Esophagus muscularis mucosa (tissue), 4 donors: ENCODE measurements around the gene AGO1. TPM values are rescaled to one million over a fixed set of nuclear protein-coding genes. Genes with fewer than 3 reads are reported as not detected.

ENCODE experiments used
- DNase-seq: peaks from one replicate; pipeline ENCODE4 v3.0.0-alpha.2; 2017; ENCODE audit errors: extremely low spot score
- H3K27ac ChIP-seq, 4 donors: fragments of 200-600 bp; sonication (generic); replicated peaks in 1 of 4; 1 replicate in 3 of 4; 2 replicates in 1 of 4; pipeline ENCODE4 v1.5.1; 2016 to 2019; ENCODE audit warnings: mild to moderate bottlenecking in 1 of 4
- H3K27me3 ChIP-seq, 4 donors: fragments of 200-600 bp; sonication (generic); one replicate each; pipeline versions ENCODE4 v1.5.1 to v1.6.0; 2016 to 2019
- H3K36me3 ChIP-seq, 4 donors: fragments of 200-600 bp; sonication (generic); one replicate each; pipeline ENCODE4 v1.5.1; 2016 to 2019
- H3K4me1 ChIP-seq, 4 donors: fragments of 200-600 bp; sonication (generic); one replicate each; pipeline ENCODE4 v1.5.1; 2016 to 2019
- H3K4me3 ChIP-seq, 4 donors: fragments of 200-600 bp; sonication (generic); 1 replicate in 2 of 4; 2 replicates in 2 of 4; pipeline ENCODE4 v1.5.1; 2016 to 2019; ENCODE audit warnings: mild to moderate bottlenecking in 4 of 4, moderate library complexity in 1 of 4
- H3K9me3 ChIP-seq, 4 donors: fragments of 200-600 bp; sonication (generic); 1 replicate in 3 of 4; 2 replicates in 1 of 4; pipeline ENCODE4 v1.5.1; 2016 to 2019
- CTCF ChIP-seq, 3 experiments: fragments of 200-600 bp in 2 of 3; fragments of 450-650 bp in 1 of 3; sonication (generic) in 2 of 3; IDR thresholded peaks; one replicate each; pipeline ENCODE4 v1.5.1; 2017 to 2019; ENCODE audit warnings: antibody characterized with exemption in 3 of 3, mild to moderate bottlenecking in 2 of 3, moderate library complexity in 1 of 3
- EP300 ChIP-seq: sonication (generic); formaldehyde crosslinking; IDR thresholded peaks from one replicate; pipeline ENCODE4 v1.6.1; 2017; ENCODE audit warnings: antibody characterized with exemption
- POLR2A ChIP-seq: fragments of 450-650 bp; IDR thresholded peaks from one replicate; pipeline ENCODE4 v1.6.1; 2017; ENCODE audit warnings: antibody characterized with exemption, moderate library complexity, mild to moderate bottlenecking, low read depth
- POLR2AphosphoS5 ChIP-seq, 2 donors: sonication (generic); formaldehyde crosslinking; IDR thresholded peaks; one replicate each; pipeline ENCODE4 v1.6.1; 2017; ENCODE audit warnings: antibody characterized with exemption in 2 of 2
- WGBS: methylation state at CpG from one replicate; pipeline ENCODE4 v1.1.5; 2018; 5-methylcytosine and 5-hydroxymethylcytosine counted together
- intact Hi-C: fragments of 100-400 bp; cut with DNase I; formaldehyde crosslinking; loops from one replicate; pipeline ENCODE4 v1.15.1; 2023
- total RNA-seq, 4 donors: library from RNA; depleted of rRNA; stranded (reverse); fragments of >200 nt; gene quantifications; one replicate each; pipeline versions ENCODE4 v1.1.0 to v1.2.1, GENCODE V29; 2016

The AGO1 gene
- total RNA-seq, 4 donors from 2014 or later, result 16.2 to 32.6 (median 24.4) TPM

GRCh38 chr1:35915693-35916092 is 32.7 kb downstream of the AGO1 start:
- H3K4me1 ChIP-seq, result no peaks in the 10 kb centered on the region
- H3K4me3 ChIP-seq, result no peak overlapping the region
- no peak overlapping the region for H3K27ac ChIP-seq
- no peak for DNase-seq
- H3K36me3 ChIP-seq, result peaks cover 61 to 100% (median 92%) of the 10 kb centered on the region in 4 donors
- intact Hi-C loops, result no loop called here
- TF ChIP-seq POLR2AphosphoS5 (IDR thresholded peaks at IDR 0.05) (no peak), EP300 (no peak), POLR2A (no peak), CTCF (IDR thresholded peaks at IDR 0.05) (no peak)
- H3K27me3 ChIP-seq, result no peaks in the 10 kb centered on the region
- WGBS, result 67% methylated on average over 2 of the region's 2 CpGs
- no peaks in the 10 kb centered on the region for H3K9me3 ChIP-seq

- peaks cover 0 to 3% (median 0%) of the 10 kb centered on the region in 4 donors for H3K4me1 ChIP-seq
- H3K27ac ChIP-seq, result no peak overlapping the region
- intact Hi-C loops, result no loop called here
- H3K27me3 ChIP-seq, result no peaks in the 10 kb centered on the region
- peak; percentile 90 for DNase-seq
- peaks cover 9 to 38% (median 31%) of the 10 kb centered on the region in 4 donors for H3K36me3 ChIP-seq
- H3K9me3 ChIP-seq, result no peaks in the 10 kb centered on the region
- H3K4me3 ChIP-seq, result no peak overlapping the region
- TF ChIP-seq EP300 (no peak), CTCF (IDR thresholded peaks at IDR 0.05) (no peak), POLR2A (no peak), POLR2AphosphoS5 (IDR thresholded peaks at IDR 0.05) (no peak)
These were observed 40.8 kb downstream of the AGO1 start for GRCh38 chr1:35923791-35924221.

DNA sequence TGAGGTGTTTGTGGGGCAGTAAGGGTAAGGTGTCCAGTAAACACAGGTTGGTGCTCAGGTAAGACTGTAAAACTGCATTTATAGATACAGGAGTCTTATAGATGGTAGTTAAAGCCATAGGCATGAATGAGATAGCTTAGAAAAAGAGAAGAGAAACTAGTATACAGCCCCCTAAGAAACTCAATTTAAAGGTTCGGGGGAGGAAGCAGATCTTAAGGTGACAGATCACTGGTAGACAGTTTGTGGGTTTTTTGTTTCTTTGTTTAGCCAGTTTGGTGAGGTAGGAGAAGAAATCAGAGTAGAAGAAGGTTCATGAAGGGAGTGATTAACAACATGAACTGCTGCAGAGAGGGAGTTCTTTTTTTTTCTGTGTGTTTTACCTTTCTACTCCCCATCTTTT is 41.8 kb downstream of the AGO1 start:
- TF ChIP-seq CTCF (IDR thresholded peaks at IDR 0.05) (no peak), POLR2AphosphoS5 (IDR thresholded peaks at IDR 0.05) (no peak), EP300 (no peak), POLR2A (no peak)
- Histone ChIP-seq H3K27me3 (no peaks in the 10 kb centered on the region), H3K27ac (no peak overlapping the region), H3K36me3 (peaks cover 0 to 28% (median 21%) of the 10 kb centered on the region in 4 donors), H3K9me3 (no peaks in the 10 kb centered on the region), H3K4me3 (no peak overlapping the region), H3K4me1 (peaks cover 2 to 6% (median 5%) of the 10 kb centered on the region in 4 donors)
- no peak for DNase-seq
- WGBS, result 91% methylated on average over 1 of the region's 1 CpG
- intact Hi-C loops, result no loop called here

GRCh38 chr1:35925741-35926140 is 42.7 kb downstream of the AGO1 start:
- intact Hi-C loops, result no loop called here
- WGBS, result 40% methylated on average over 4 of the region's 4 CpGs

More at GRCh38 chr1:35925741-35926140, 42.7 kb downstream of the AGO1 start:
- Histone ChIP-seq H3K27ac (no peak overlapping the region), H3K9me3 (no peaks in the 10 kb centered on the region), H3K4me3 (no peak overlapping the region), H3K27me3 (no peaks in the 10 kb centered on the region), H3K4me1 (peaks cover 7 to 9% (median 8%) of the 10 kb centered on the region in 4 donors), H3K36me3 (peaks cover 0 to 19% (median 12%) of the 10 kb centered on the region in 4 donors)
- peak; percentile 64 for DNase-seq
- TF ChIP-seq POLR2AphosphoS5 (IDR thresholded peaks at IDR 0.05) (no peak), EP300 (no peak), POLR2A (no peak), CTCF (IDR thresholded peaks at IDR 0.05) (no peak)
